Measurements from ENCODE around the gene TMEM132D.

TMEM132D gene

GRCh38 chr12:129310346-129310745 is 593.5 kb downstream of the TMEM132D start:
- no peak for DNase-seq

GRCh38 chr12:129305851-129306250 is 598.0 kb downstream of the TMEM132D start:
- DNase-seq: no peak

- no peak for DNase-seq
Measured at GRCh38 chr12:129304529-129304928, 599.3 kb downstream of the TMEM132D start.

GRCh38 chr12:129300011-129300410 is 603.8 kb downstream of the TMEM132D start:
- DNase-seq: no peak

- no peak for DNase-seq
Measured at GRCh38 chr12:129298921-129299320, 604.9 kb downstream of the TMEM132D start.

GRCh38 chr12:129296671-129297070 is 607.2 kb downstream of the TMEM132D start:
- DNase-seq: no peak

GRCh38 chr12:129294868-129295267 is 609.0 kb downstream of the TMEM132D start:
- DNase-seq: no peak

- DNase-seq: no peak
Measured at GRCh38 chr12:129279771-129280170, 624.1 kb downstream of the TMEM132D start.

GRCh38 chr12:129276361-129277060 is 627.3 kb downstream of the TMEM132D start:
- DNase-seq: no peak

- DNase-seq: no peak
Measured at GRCh38 chr12:129269756-129270495, 633.9 kb downstream of the TMEM132D start.

GRCh38 chr12:129258781-129259318 is 645.0 kb downstream of the TMEM132D start:
- DNase-seq: no peak

- DNase-seq: no peak
Measured at GRCh38 chr12:129257524-129257923, 646.3 kb downstream of the TMEM132D start.

GRCh38 chr12:129246630-129247029 is 657.2 kb downstream of the TMEM132D start:
- no peak for DNase-seq

- no peak for DNase-seq
Measured at GRCh38 chr12:129245769-129246168, 658.1 kb downstream of the TMEM132D start.

- DNase-seq: no peak
Measured at GRCh38 chr12:129241852-129242251, 662.0 kb downstream of the TMEM132D start.

GRCh38 chr12:129237881-129238280 is 665.9 kb downstream of the TMEM132D start:
- no peak for DNase-seq

- no peak for DNase-seq
Measured at GRCh38 chr12:129234209-129234608, 669.6 kb downstream of the TMEM132D start.

GRCh38 chr12:129231491-129231890 is 672.3 kb downstream of the TMEM132D start:
- DNase-seq: no peak

- DNase-seq: no peak
Measured at GRCh38 chr12:129230995-129231394, 672.8 kb downstream of the TMEM132D start.

GRCh38 chr12:129226851-129227250 is 677.0 kb downstream of the TMEM132D start:
- DNase-seq: no peak

- no peak for DNase-seq
Measured at GRCh38 chr12:129226005-129226404, 677.8 kb downstream of the TMEM132D start.

- no peak for DNase-seq
Measured at GRCh38 chr12:129215556-129215955, 688.3 kb downstream of the TMEM132D start.

- no peak for DNase-seq
Measured at GRCh38 chr12:129213551-129213950, 690.3 kb downstream of the TMEM132D start.
